Measurements from ENCODE around the gene NRP2.

DNA sequence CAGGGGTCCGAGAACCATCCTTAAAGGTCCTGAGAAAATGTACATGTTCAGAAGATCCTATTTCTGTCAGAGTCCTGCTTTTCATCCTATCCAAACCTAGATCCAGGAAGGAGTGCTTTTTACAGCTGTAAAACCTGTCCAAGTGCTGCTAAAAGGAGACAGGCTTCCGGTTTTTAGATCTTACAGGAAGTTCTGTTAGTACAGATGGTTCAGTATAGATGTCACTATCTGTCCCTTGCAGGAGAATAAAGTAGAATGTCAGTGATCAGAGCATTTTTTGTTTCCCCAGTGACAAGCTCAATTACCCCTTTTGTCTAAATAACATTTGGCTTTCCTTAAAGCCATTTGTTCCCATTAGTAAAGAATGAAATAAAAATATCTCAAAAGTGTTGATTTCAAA, 98.3 kb downstream of the NRP2 start:
- TF ChIP-seq, protein P1, sequence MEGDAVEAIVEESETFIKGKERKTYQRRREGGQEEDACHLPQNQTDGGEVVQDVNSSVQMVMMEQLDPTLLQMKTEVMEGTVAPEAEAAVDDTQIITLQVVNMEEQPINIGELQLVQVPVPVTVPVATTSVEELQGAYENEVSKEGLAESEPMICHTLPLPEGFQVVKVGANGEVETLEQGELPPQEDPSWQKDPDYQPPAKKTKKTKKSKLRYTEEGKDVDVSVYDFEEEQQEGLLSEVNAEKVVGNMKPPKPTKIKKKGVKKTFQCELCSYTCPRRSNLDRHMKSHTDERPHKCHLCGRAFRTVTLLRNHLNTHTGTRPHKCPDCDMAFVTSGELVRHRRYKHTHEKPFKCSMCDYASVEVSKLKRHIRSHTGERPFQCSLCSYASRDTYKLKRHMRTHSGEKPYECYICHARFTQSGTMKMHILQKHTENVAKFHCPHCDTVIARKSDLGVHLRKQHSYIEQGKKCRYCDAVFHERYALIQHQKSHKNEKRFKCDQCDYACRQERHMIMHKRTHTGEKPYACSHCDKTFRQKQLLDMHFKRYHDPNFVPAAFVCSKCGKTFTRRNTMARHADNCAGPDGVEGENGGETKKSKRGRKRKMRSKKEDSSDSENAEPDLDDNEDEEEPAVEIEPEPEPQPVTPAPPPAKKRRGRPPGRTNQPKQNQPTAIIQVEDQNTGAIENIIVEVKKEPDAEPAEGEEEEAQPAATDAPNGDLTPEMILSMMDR (conservative IDR thresholded peaks at IDR 0.05): no peak
- no peak for TF ChIP-seq EZH2 (IDR thresholded peaks at IDR 0.05; ENCODE audit: low read depth)

All from PC-9 (cell line).